ENCODE data around the gene PAX6.
A peak's percentile ranks its signal among the peaks of the same experiment; 100 is the strongest.

PAX6 gene

GRCh38 chr11:31797190-31798056, 13.7 kb downstream of the PAX6 start:
- Histone ChIP-seq H3K27ac (ENCODE audit: insufficient read depth in 1 of 2, low read depth in 1 of 2, low read length in 2 of 2, poor library complexity in 1 of 2, severe bottlenecking in 2 of 2) (no peak overlapping the region), H3K27me3 (replicated peaks in 2 of 5; ENCODE audit: control insufficient read depth in 4 of 5, insufficient read depth in 5 of 5, low read length in 4 of 5) (peaks cover 32 to 95% (median 56%) of the 10 kb centered on the region in 5 experiments), H3K4me3 (ENCODE audit: control insufficient read depth in 1 of 7, extremely low read depth in 1 of 7, insufficient read depth in 4 of 7, low read depth in 2 of 7, low read length in 6 of 7) (no peak overlapping the region), H3K4me1 (ENCODE audit: control extremely low read depth in 1 of 4, control insufficient read depth in 4 of 4, insufficient read depth in 4 of 4, low read length in 3 of 4) (peaks cover 0 to 14% (median 11%) of the 10 kb centered on the region in 4 experiments), H3K36me3 (ENCODE audit: control insufficient read depth in 4 of 4, insufficient read depth in 4 of 4, low read length in 3 of 4) (no peaks in the 10 kb centered on the region), H3K9me3 (ENCODE audit: control extremely low read depth in 1 of 5, control insufficient read depth in 4 of 5, insufficient read depth in 2 of 5, low read depth in 1 of 5, low read length in 4 of 5) (peaks cover 0 to 5% (median 0%) of the 10 kb centered on the region in 5 experiments)
- CTCF ChIA-PET: interaction anchor here (1.4 kb wide), 1 partner anchor 10 kb away, joined by 5 read pairs; no protein-coding TSS in a partner anchor
- peak in 1 of 3 donors; percentile 10 for DNase-seq
- POLR2A ChIA-PET: no interaction called here
- 9% methylated on average over 19 of the region's 31 CpGs for WGBS (ENCODE audit: insufficient coverage)

- H3K36me3 ChIP-seq (ENCODE audit: control insufficient read depth in 4 of 4, insufficient read depth in 4 of 4, low read length in 3 of 4): no peaks in the 10 kb centered on the region
- peaks cover 31 to 89% (median 54%) of the 10 kb centered on the region in 5 experiments for H3K27me3 ChIP-seq (replicated peaks in 2 of 5; ENCODE audit: control insufficient read depth in 4 of 5, insufficient read depth in 5 of 5, low read length in 4 of 5)
- H3K4me1 ChIP-seq (ENCODE audit: control extremely low read depth in 1 of 4, control insufficient read depth in 4 of 4, insufficient read depth in 4 of 4, low read length in 3 of 4): peaks cover 0 to 14% (median 11%) of the 10 kb centered on the region in 4 experiments
- peaks cover 0 to 5% (median 0%) of the 10 kb centered on the region in 5 experiments for H3K9me3 ChIP-seq (ENCODE audit: control extremely low read depth in 1 of 5, control insufficient read depth in 4 of 5, insufficient read depth in 2 of 5, low read depth in 1 of 5, low read length in 4 of 5)
- CTCF ChIA-PET: no interaction called here
- POLR2A ChIA-PET: no interaction called here
- H3K4me3 ChIP-seq (ENCODE audit: control insufficient read depth in 1 of 7, extremely low read depth in 1 of 7, insufficient read depth in 4 of 7, low read depth in 2 of 7, low read length in 6 of 7): no peak overlapping the region
- 13% methylated on average over 18 of the region's 19 CpGs for WGBS (ENCODE audit: insufficient coverage)
- peak in 1 of 3 donors; percentile 2 for DNase-seq
- H3K27ac ChIP-seq (ENCODE audit: insufficient read depth in 1 of 2, low read depth in 1 of 2, low read length in 2 of 2, poor library complexity in 1 of 2, severe bottlenecking in 2 of 2): no peak overlapping the region
Observed at GRCh38 chr11:31796499-31797189, 14.5 kb downstream of the PAX6 start.

- POLR2A ChIA-PET: no interaction called here
- peaks cover 0 to 14% (median 11%) of the 10 kb centered on the region in 4 experiments for H3K4me1 ChIP-seq (ENCODE audit: control extremely low read depth in 1 of 4, control insufficient read depth in 4 of 4, insufficient read depth in 4 of 4, low read length in 3 of 4)
- peaks cover 25 to 85% (median 46%) of the 10 kb centered on the region in 5 experiments for H3K27me3 ChIP-seq (replicated peaks in 2 of 5; ENCODE audit: control insufficient read depth in 4 of 5, insufficient read depth in 5 of 5, low read length in 4 of 5)
Observed at GRCh38 chr11:31795706-31796498, 15.2 kb downstream of the PAX6 start.

GRCh38 chr11:31794548-31794947, 16.6 kb downstream of the PAX6 start:
- Histone ChIP-seq H3K4me1 (ENCODE audit: control extremely low read depth in 1 of 4, control insufficient read depth in 4 of 4, insufficient read depth in 4 of 4, low read length in 3 of 4) (peaks cover 0 to 14% (median 11%) of the 10 kb centered on the region in 4 experiments), H3K36me3 (ENCODE audit: control insufficient read depth in 4 of 4, insufficient read depth in 4 of 4, low read length in 3 of 4) (no peaks in the 10 kb centered on the region), H3K4me3 (ENCODE audit: control insufficient read depth in 1 of 7, extremely low read depth in 1 of 7, insufficient read depth in 4 of 7, low read depth in 2 of 7, low read length in 6 of 7) (no peak overlapping the region), H3K27ac (ENCODE audit: insufficient read depth in 1 of 2, low read depth in 1 of 2, low read length in 2 of 2, poor library complexity in 1 of 2, severe bottlenecking in 2 of 2) (no peak overlapping the region), H3K27me3 (replicated peaks in 2 of 5; ENCODE audit: control insufficient read depth in 4 of 5, insufficient read depth in 5 of 5, low read length in 4 of 5) (peaks cover 14 to 77% (median 35%) of the 10 kb centered on the region in 5 experiments), H3K9me3 (ENCODE audit: control extremely low read depth in 1 of 5, control insufficient read depth in 4 of 5, insufficient read depth in 2 of 5, low read depth in 1 of 5, low read length in 4 of 5) (peaks cover 0 to 5% (median 0%) of the 10 kb centered on the region in 5 experiments)
- 53% methylated on average over 2 of the region's 4 CpGs for WGBS (ENCODE audit: insufficient coverage)
- POLR2A ChIA-PET: no interaction called here
- CTCF ChIA-PET: no interaction called here
- peak in 1 of 3 donors; percentile 1 for DNase-seq

More at GRCh38 chr11:31795706-31796498, 15.2 kb downstream of the PAX6 start:
- CTCF ChIA-PET: no interaction called here
- no peak for DNase-seq
- WGBS (ENCODE audit: insufficient coverage): 47% methylated on average over 17 of the region's 22 CpGs
- Histone ChIP-seq H3K4me3 (ENCODE audit: control insufficient read depth in 1 of 7, extremely low read depth in 1 of 7, insufficient read depth in 4 of 7, low read depth in 2 of 7, low read length in 6 of 7) (no peak overlapping the region), H3K27ac (ENCODE audit: insufficient read depth in 1 of 2, low read depth in 1 of 2, low read length in 2 of 2, poor library complexity in 1 of 2, severe bottlenecking in 2 of 2) (no peak overlapping the region), H3K9me3 (ENCODE audit: control extremely low read depth in 1 of 5, control insufficient read depth in 4 of 5, insufficient read depth in 2 of 5, low read depth in 1 of 5, low read length in 4 of 5) (peaks cover 0 to 5% (median 0%) of the 10 kb centered on the region in 5 experiments), H3K36me3 (ENCODE audit: control insufficient read depth in 4 of 4, insufficient read depth in 4 of 4, low read length in 3 of 4) (no peaks in the 10 kb centered on the region)

DNA sequence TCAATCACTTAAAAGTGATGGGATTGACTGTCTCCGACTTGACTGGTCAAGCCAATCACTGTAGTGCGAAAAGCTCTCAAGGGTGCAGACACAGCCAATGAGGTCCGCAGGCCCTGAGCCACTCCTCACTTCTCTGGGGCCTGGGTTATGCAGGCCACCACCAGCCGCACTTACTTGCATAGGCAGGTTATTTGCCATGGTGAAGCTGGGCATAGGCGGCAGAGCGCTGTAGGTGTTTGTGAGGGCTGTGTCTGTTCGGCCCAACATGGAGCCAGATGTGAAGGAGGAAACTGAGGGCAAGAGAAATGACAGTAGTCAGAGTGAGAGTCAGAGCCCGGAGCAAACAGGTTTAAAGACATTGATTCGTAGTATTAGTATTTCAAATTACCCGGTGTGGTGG, 17.9 kb downstream of the PAX6 start:
- H3K27ac ChIP-seq (ENCODE audit: insufficient read depth in 1 of 2, low read depth in 1 of 2, low read length in 2 of 2, poor library complexity in 1 of 2, severe bottlenecking in 2 of 2): no peak overlapping the region
- CTCF ChIA-PET: no interaction called here
- no peaks in the 10 kb centered on the region for H3K36me3 ChIP-seq (ENCODE audit: control insufficient read depth in 4 of 4, insufficient read depth in 4 of 4, low read length in 3 of 4)
- 91% methylated on average over 8 of the region's 10 CpGs for WGBS (ENCODE audit: insufficient coverage)
- H3K27me3 ChIP-seq (replicated peaks in 2 of 5; ENCODE audit: control insufficient read depth in 4 of 5, insufficient read depth in 5 of 5, low read length in 4 of 5): peaks cover 16 to 66% (median 25%) of the 10 kb centered on the region in 5 experiments
- no peak overlapping the region for H3K4me3 ChIP-seq (ENCODE audit: control insufficient read depth in 1 of 7, extremely low read depth in 1 of 7, insufficient read depth in 4 of 7, low read depth in 2 of 7, low read length in 6 of 7)
- DNase-seq: no peak
- H3K4me1 ChIP-seq (ENCODE audit: control extremely low read depth in 1 of 4, control insufficient read depth in 4 of 4, insufficient read depth in 4 of 4, low read length in 3 of 4): peaks cover 0 to 1% (median under 1%) of the 10 kb centered on the region in 4 experiments
- H3K9me3 ChIP-seq (ENCODE audit: control extremely low read depth in 1 of 5, control insufficient read depth in 4 of 5, insufficient read depth in 2 of 5, low read depth in 1 of 5, low read length in 4 of 5): no peaks in the 10 kb centered on the region
- POLR2A ChIA-PET: no interaction called here

DNA sequence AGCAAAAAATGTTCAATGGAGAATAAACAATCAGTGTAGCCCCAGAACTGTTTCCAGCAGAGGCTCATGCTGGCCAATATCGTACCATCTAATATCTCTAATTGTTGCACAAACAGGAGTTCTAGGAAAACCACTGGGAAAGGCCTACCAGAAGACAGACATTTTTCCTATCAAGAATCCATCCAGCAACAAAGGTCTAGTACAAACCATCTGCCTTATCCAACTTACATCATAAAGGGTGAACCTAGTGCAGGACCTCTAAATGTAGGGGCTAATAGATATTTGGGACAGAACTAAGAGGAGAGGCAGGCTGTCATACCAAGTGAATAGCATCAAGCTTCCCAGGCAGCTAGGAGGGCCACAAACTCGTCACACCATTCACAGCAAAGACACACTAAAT, 18.7 kb downstream of the PAX6 start:
- Histone ChIP-seq H3K27me3 (replicated peaks in 2 of 5; ENCODE audit: control insufficient read depth in 4 of 5, insufficient read depth in 5 of 5, low read length in 4 of 5) (peaks cover 16 to 58% (median 21%) of the 10 kb centered on the region in 5 experiments), H3K9me3 (ENCODE audit: control extremely low read depth in 1 of 5, control insufficient read depth in 4 of 5, insufficient read depth in 2 of 5, low read depth in 1 of 5, low read length in 4 of 5) (no peaks in the 10 kb centered on the region), H3K36me3 (ENCODE audit: control insufficient read depth in 4 of 4, insufficient read depth in 4 of 4, low read length in 3 of 4) (no peaks in the 10 kb centered on the region), H3K4me1 (ENCODE audit: control extremely low read depth in 1 of 4, control insufficient read depth in 4 of 4, insufficient read depth in 4 of 4, low read length in 3 of 4) (no peaks in the 10 kb centered on the region), H3K27ac (ENCODE audit: insufficient read depth in 1 of 2, low read depth in 1 of 2, low read length in 2 of 2, poor library complexity in 1 of 2, severe bottlenecking in 2 of 2) (no peak overlapping the region), H3K4me3 (ENCODE audit: control insufficient read depth in 1 of 7, extremely low read depth in 1 of 7, insufficient read depth in 4 of 7, low read depth in 2 of 7, low read length in 6 of 7) (no peak overlapping the region)
- CTCF ChIA-PET: no interaction called here
- POLR2A ChIA-PET: no interaction called here
- no CpG with 5 or more reads among the region's 2 CpGs for WGBS (ENCODE audit: insufficient coverage)
- no peak for DNase-seq

Data from common myeloid progenitor, CD34-positive (primary cell).